ENCODE data around the gene HSF4. TPM values are rescaled to one million over a fixed set of nuclear protein-coding genes. Genes with fewer than 3 reads are reported as not detected.

Gene HSF4
- total RNA-seq, 1 donor from 2014 or later: 49.9 TPM

GRCh38 chr16:67163164-67163998 is 1.2 kb upstream of the HSF4 start:
- ATAC-seq: peak; percentile 51
- intact Hi-C loops (cut with DNase I): no loop called here

GRCh38 chr16:67163999-67164558 is 466 bp upstream of the HSF4 start:
- DNase-seq (ENCODE audit: missing footprints) (peak; percentile 62), ATAC-seq (peak; percentile 17)
- intact Hi-C loops (cut with DNase I): no loop called here

More at GRCh38 chr16:67163164-67163998, 1.2 kb upstream of the HSF4 start:
- DNase-seq (ENCODE audit: missing footprints): peak; percentile 86

- peak; percentile 64 for DNase-seq (ENCODE audit: missing footprints)
- ATAC-seq: no peak
- intact Hi-C loops (cut with DNase I): no loop called here
Observed at GRCh38 chr16:67165121-67166078, 855 bp downstream of the HSF4 start.

GRCh38 chr16:67166110-67166547 is 1.6 kb downstream of the HSF4 start:
- peak; percentile 64 for DNase-seq (ENCODE audit: missing footprints)
- ATAC-seq: no peak
- intact Hi-C loops (cut with DNase I): no loop called here

- ATAC-seq: no peak
- intact Hi-C loops (cut with DNase I): no loop called here
Observed at GRCh38 chr16:67166598-67167168, 2.1 kb downstream of the HSF4 start.

GRCh38 chr16:67167588-67167987 is 3.0 kb downstream of the HSF4 start:
- ATAC-seq: no peak
- peak; percentile 52 for DNase-seq (ENCODE audit: missing footprints)
- intact Hi-C loops (cut with DNase I): no loop called here

More at GRCh38 chr16:67166598-67167168, 2.1 kb downstream of the HSF4 start:
- no peak for DNase-seq (ENCODE audit: missing footprints)

GRCh38 chr16:67169011-67169451 is 4.5 kb downstream of the HSF4 start:
- intact Hi-C loops (cut with DNase I): no loop called here
- ATAC-seq (no peak), DNase-seq (ENCODE audit: missing footprints) (peak; percentile 55)

- peak; percentile 73 for DNase-seq (ENCODE audit: missing footprints)
- intact Hi-C loops (cut with DNase I): no loop called here
Observed at GRCh38 chr16:67169642-67170167, 5.2 kb downstream of the HSF4 start.

GRCh38 chr16:67170168-67170948 is 5.8 kb downstream of the HSF4 start, which contains the start of gene NOL3:
Gene NOL3, plus strand, starts transcription at chr16:67170538.
- ATAC-seq: peak; percentile 72
- intact Hi-C loops (cut with DNase I): no loop called here
- DNase-seq (ENCODE audit: missing footprints): peak; percentile 94

More at GRCh38 chr16:67169642-67170167, 5.2 kb downstream of the HSF4 start:
- ATAC-seq: no peak

- intact Hi-C loops (cut with DNase I): no loop called here
Observed at GRCh38 chr16:67170949-67171649, 6.6 kb downstream of the HSF4 start.

GRCh38 chr16:67173323-67173722 is 8.8 kb downstream of the HSF4 start:
- ATAC-seq: no peak
- intact Hi-C loops (cut with DNase I): no loop called here
- DNase-seq (ENCODE audit: missing footprints): no peak

More at GRCh38 chr16:67170949-67171649, 6.6 kb downstream of the HSF4 start:
- peak; percentile 15 for ATAC-seq
- DNase-seq (ENCODE audit: missing footprints): no peak

- DNase-seq (ENCODE audit: missing footprints) (peak; percentile 94), ATAC-seq (peak; percentile 71)
- intact Hi-C loops (cut with DNase I): no loop called here
Observed at GRCh38 chr16:67173808-67174705, 9.5 kb downstream of the HSF4 start.

GRCh38 chr16:67174706-67175231 is 10.2 kb downstream of the HSF4 start:
- intact Hi-C loops (cut with DNase I): no loop called here
- ATAC-seq (no peak), DNase-seq (ENCODE audit: missing footprints) (no peak)

GRCh38 chr16:67176662-67177061 is 12.1 kb downstream of the HSF4 start:
- DNase-seq (ENCODE audit: missing footprints) (no peak), ATAC-seq (no peak)
- intact Hi-C loops (cut with DNase I): no loop called here

- peak; percentile 35 for ATAC-seq
- intact Hi-C loops (cut with DNase I): no loop called here
- peak; percentile 81 for DNase-seq (ENCODE audit: missing footprints)
Observed at GRCh38 chr16:67177743-67178699, 13.5 kb downstream of the HSF4 start.

Data from Right ventricle myocardium inferior (tissue), 1 donor.